ENCODE data around the gene SGSM1.

The SGSM1 gene

GRCh38 chr22:24809331-24809730, 3.3 kb downstream of the SGSM1 start:
- Histone ChIP-seq H3K4me3 (ENCODE audit: low read length) (no peak overlapping the region), H3K9me3 (ENCODE audit: control insufficient read depth, insufficient read depth, low read length) (no peaks in the 10 kb centered on the region), H3K36me3 (ENCODE audit: control insufficient read depth, insufficient read depth, low read length) (no peaks in the 10 kb centered on the region), H3K27me3 (ENCODE audit: control insufficient read depth, insufficient read depth, low read length) (no peaks in the 10 kb centered on the region), H3K27ac (ENCODE audit: low read length) (no peak overlapping the region), H3K4me1 (ENCODE audit: control insufficient read depth, insufficient read depth, low read length) (no peaks in the 10 kb centered on the region)
- no peak for DNase-seq (ENCODE audit: low read depth, low spot score)
- WGBS (ENCODE audit: insufficient coverage, insufficient read length): no CpG with 5 or more reads among the region's 2 CpGs

- H3K27me3 ChIP-seq (ENCODE audit: control insufficient read depth, insufficient read depth, low read length): no peaks in the 10 kb centered on the region
- DNase-seq (ENCODE audit: low read depth, low spot score): no peak
- no peak overlapping the region for H3K27ac ChIP-seq (ENCODE audit: low read length)
- H3K4me1 ChIP-seq (ENCODE audit: control insufficient read depth, insufficient read depth, low read length): no peaks in the 10 kb centered on the region
- H3K9me3 ChIP-seq (ENCODE audit: control insufficient read depth, insufficient read depth, low read length): no peaks in the 10 kb centered on the region
- no peaks in the 10 kb centered on the region; the same call in 1 of the 2 replicates for H3K36me3 ChIP-seq (ENCODE audit: control insufficient read depth, insufficient read depth, low read length)
- H3K4me3 ChIP-seq (ENCODE audit: low read length): no peak overlapping the region
- WGBS (ENCODE audit: insufficient coverage, insufficient read length): no CpG with 5 or more reads among the region's 14 CpGs
Measured at GRCh38 chr22:24810043-24810749, 4.2 kb downstream of the SGSM1 start.

- Histone ChIP-seq H3K27me3 (ENCODE audit: control insufficient read depth, insufficient read depth, low read length) (no peaks in the 10 kb centered on the region), H3K4me1 (ENCODE audit: control insufficient read depth, insufficient read depth, low read length) (no peaks in the 10 kb centered on the region), H3K4me3 (ENCODE audit: low read length) (no peak overlapping the region), H3K27ac (ENCODE audit: low read length) (no peak overlapping the region), H3K9me3 (ENCODE audit: control insufficient read depth, insufficient read depth, low read length) (no peaks in the 10 kb centered on the region), H3K36me3 (ENCODE audit: control insufficient read depth, insufficient read depth, low read length) (no peaks in the 10 kb centered on the region; the same call in 1 of the 2 replicates)
- no peak for DNase-seq (ENCODE audit: low read depth, low spot score)
- WGBS (ENCODE audit: insufficient coverage, insufficient read length): no CpG with 5 or more reads among the region's 13 CpGs
Measured at GRCh38 chr22:24812950-24813775, 7.2 kb downstream of the SGSM1 start.

DNA sequence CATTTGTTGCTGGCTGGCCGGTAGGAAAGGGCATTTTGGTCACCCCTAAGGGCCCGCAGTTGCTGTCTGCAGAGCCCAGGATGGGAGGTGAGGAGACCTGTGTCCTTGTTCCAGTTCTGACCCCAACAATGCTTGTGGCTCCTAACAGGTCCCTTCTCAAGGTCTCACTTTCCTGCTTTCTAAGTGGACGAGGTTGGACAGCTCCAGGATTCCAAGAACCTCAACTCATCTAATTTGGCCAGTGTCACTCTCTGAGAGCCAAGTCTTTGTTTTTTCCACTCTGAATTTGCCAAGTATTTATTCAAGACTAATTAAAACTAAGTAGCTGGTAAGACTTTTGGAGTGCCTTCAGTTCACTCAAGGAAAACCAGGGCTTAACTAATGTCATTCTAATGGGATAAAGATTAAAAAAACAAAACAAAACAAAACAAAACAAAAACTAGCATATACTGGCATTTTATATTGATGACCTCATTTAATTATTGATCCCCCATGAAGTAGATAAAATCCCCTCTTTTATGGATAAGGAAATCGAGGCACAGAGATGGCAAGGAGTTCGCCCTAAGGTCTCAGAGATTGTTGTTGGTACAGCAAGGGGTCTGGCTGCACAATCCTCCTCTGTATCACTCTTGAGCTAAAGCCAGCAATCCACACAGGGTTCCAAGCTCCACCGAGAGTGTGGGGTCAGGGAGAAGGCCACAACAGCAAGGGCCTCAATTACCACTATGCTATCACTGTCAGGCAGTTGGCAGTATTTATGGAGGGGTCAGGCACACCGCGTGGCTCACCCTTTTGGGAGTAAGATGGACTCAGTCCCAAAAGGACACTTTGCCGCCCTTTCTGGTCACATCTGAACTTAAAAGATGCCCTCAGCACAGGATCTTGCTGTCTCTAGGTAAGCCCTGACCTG, 8.1 kb downstream of the SGSM1 start:
- H3K27ac ChIP-seq (ENCODE audit: low read length): no peak overlapping the region
- no peaks in the 10 kb centered on the region for H3K9me3 ChIP-seq (ENCODE audit: control insufficient read depth, insufficient read depth, low read length)
- no peaks in the 10 kb centered on the region for H3K27me3 ChIP-seq (ENCODE audit: control insufficient read depth, insufficient read depth, low read length)
- H3K4me3 ChIP-seq (ENCODE audit: low read length): no peak overlapping the region
- no CpG with 5 or more reads among the region's 9 CpGs for WGBS (ENCODE audit: insufficient coverage, insufficient read length)
- no peaks in the 10 kb centered on the region for H3K4me1 ChIP-seq (ENCODE audit: control insufficient read depth, insufficient read depth, low read length)
- no peak for DNase-seq (ENCODE audit: low read depth, low spot score)
- no peaks in the 10 kb centered on the region; the same call in 1 of the 2 replicates for H3K36me3 ChIP-seq (ENCODE audit: control insufficient read depth, insufficient read depth, low read length)

DNA sequence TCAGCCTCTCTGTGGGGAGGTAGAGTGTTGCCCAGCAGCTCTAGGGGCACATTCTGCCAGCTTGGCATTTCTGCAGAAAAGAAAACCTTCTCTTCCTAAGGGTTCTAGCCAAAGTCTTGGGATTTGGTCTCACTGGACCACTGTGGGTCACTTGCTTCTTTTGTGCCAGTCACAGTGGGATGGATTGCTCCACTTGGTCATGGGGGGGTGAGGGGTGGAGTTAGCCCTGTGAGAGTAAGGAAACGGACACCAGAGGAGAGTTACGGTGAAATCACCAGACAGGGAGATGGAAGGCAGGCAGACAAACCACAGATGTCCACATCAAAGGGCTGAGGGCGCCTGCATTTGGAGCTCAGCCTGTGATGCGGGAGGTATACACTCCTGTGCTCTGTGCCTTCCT, 10.8 kb downstream of the SGSM1 start:
- no peaks in the 10 kb centered on the region for H3K4me1 ChIP-seq (ENCODE audit: control insufficient read depth, insufficient read depth, low read length)
- no peaks in the 10 kb centered on the region; the same call in 1 of the 2 replicates for H3K27me3 ChIP-seq (ENCODE audit: control insufficient read depth, insufficient read depth, low read length)
- no CpG with 5 or more reads among the region's 4 CpGs for WGBS (ENCODE audit: insufficient coverage, insufficient read length)
- no peak overlapping the region for H3K4me3 ChIP-seq (ENCODE audit: low read length)
- no peak for DNase-seq (ENCODE audit: low read depth, low spot score)
- H3K27ac ChIP-seq (ENCODE audit: low read length): no peak overlapping the region
- no peaks in the 10 kb centered on the region for H3K9me3 ChIP-seq (ENCODE audit: control insufficient read depth, insufficient read depth, low read length)
- no peaks in the 10 kb centered on the region; the same call in 1 of the 2 replicates for H3K36me3 ChIP-seq (ENCODE audit: control insufficient read depth, insufficient read depth, low read length)

DNA sequence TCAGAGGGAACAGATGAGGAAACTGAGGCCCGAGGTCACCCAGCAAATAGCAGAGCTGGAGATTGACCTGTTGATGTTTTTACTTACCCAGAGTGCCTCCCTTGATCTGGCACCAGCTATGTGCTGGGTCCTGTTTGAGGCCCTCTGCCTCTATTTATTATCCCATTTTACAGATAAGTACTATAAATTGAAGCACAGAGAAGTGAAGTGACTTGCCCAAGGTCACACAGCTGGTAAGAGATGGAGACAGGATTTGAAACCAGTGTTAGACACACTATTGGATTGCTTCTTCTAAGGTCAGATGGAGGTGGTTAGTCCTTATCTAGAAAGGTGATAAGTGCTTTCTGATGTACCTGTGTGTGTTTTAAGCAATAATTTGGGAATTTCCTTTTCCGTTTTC, 13.5 kb downstream of the SGSM1 start:
- H3K9me3 ChIP-seq (ENCODE audit: control insufficient read depth, insufficient read depth, low read length): no peaks in the 10 kb centered on the region

GRCh38 chr22:24819911-24820461, 14.0 kb downstream of the SGSM1 start:
- Histone ChIP-seq H3K9me3 (ENCODE audit: control insufficient read depth, insufficient read depth, low read length) (no peaks in the 10 kb centered on the region), H3K4me3 (ENCODE audit: low read length) (no peak overlapping the region; the same call in 1 of the 2 replicates), H3K27me3 (ENCODE audit: control insufficient read depth, insufficient read depth, low read length) (no peaks in the 10 kb centered on the region; the same call in 1 of the 2 replicates), H3K4me1 (ENCODE audit: control insufficient read depth, insufficient read depth, low read length) (no peaks in the 10 kb centered on the region), H3K36me3 (ENCODE audit: control insufficient read depth, insufficient read depth, low read length) (no peaks in the 10 kb centered on the region), H3K27ac (ENCODE audit: low read length) (no peak overlapping the region)
- no CpG with 5 or more reads among the region's 10 CpGs for WGBS (ENCODE audit: insufficient coverage, insufficient read length)
- no peak for DNase-seq (ENCODE audit: low read depth, low spot score)

More for the DNA sequence above, 13.5 kb downstream of the SGSM1 start:
- WGBS (ENCODE audit: insufficient coverage, insufficient read length): no CpG with 5 or more reads among the region's 2 CpGs
- Histone ChIP-seq H3K36me3 (ENCODE audit: control insufficient read depth, insufficient read depth, low read length) (no peaks in the 10 kb centered on the region; the same call in 1 of the 2 replicates), H3K27ac (ENCODE audit: low read length) (no peak overlapping the region), H3K27me3 (ENCODE audit: control insufficient read depth, insufficient read depth, low read length) (no peaks in the 10 kb centered on the region; the same call in 1 of the 2 replicates), H3K4me1 (ENCODE audit: control insufficient read depth, insufficient read depth, low read length) (no peaks in the 10 kb centered on the region), H3K4me3 (ENCODE audit: low read length) (no peak overlapping the region)
- DNase-seq (ENCODE audit: low read depth, low spot score): no peak

DNA sequence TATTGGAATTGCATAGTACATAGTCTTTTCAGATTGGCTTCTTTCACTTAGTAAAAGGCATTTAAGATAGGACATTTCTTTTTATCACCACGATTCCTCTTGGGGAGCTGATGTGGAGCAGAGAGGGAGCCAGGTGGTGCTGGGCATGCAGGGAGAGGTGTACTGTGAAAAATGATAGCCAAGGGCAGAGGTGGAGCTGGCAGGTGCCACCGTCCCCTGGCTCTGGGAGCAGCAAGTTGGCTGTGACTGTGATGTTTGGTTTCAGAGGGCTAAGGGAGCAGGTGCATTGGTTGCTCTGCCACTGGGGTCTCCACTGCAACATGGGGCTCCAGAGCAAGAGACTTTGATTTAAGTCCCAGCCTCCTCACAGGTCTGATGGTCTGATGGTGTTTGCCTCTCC, 16.5 kb downstream of the SGSM1 start:
- no peak for DNase-seq (ENCODE audit: low read depth, low spot score)
- WGBS (ENCODE audit: insufficient coverage, insufficient read length): no CpG with 5 or more reads among the region's 2 CpGs
- H3K27ac ChIP-seq (ENCODE audit: low read length): no peak overlapping the region
- H3K36me3 ChIP-seq (ENCODE audit: control insufficient read depth, insufficient read depth, low read length): no peaks in the 10 kb centered on the region
- no peaks in the 10 kb centered on the region for H3K4me1 ChIP-seq (ENCODE audit: control insufficient read depth, insufficient read depth, low read length)
- H3K4me3 ChIP-seq (ENCODE audit: low read length): no peak overlapping the region
- no peaks in the 10 kb centered on the region for H3K9me3 ChIP-seq (ENCODE audit: control insufficient read depth, insufficient read depth, low read length)
- no peaks in the 10 kb centered on the region; the same call in 1 of the 2 replicates for H3K27me3 ChIP-seq (ENCODE audit: control insufficient read depth, insufficient read depth, low read length)

DNA sequence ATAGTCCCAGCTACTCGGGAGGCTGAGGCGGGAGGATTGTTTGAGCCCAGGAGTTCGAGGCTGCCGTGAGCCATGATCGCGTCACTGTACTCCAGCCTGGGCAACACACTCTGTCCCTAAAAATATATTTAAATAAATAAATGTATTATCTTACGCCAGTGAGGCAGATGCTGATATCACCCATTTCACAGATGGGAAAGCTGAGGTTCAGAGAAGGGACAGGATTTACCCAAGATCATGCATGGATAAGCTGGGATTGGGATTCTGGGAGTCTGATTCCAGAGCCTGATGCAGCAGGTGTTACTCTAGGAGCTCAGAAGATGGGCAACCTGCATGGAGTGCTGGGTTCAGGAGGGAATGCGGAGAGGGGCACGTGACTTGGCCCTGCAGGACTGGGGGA, 17.8 kb downstream of the SGSM1 start:
- no CpG with 5 or more reads among the region's 9 CpGs for WGBS (ENCODE audit: insufficient coverage, insufficient read length)

More for the DNA sequence above, 17.8 kb downstream of the SGSM1 start:
- H3K27ac ChIP-seq (ENCODE audit: low read length): no peak overlapping the region
- H3K27me3 ChIP-seq (ENCODE audit: control insufficient read depth, insufficient read depth, low read length): no peaks in the 10 kb centered on the region; the same call in 1 of the 2 replicates
- H3K9me3 ChIP-seq (ENCODE audit: control insufficient read depth, insufficient read depth, low read length): no peaks in the 10 kb centered on the region
- H3K4me3 ChIP-seq (ENCODE audit: low read length): no peak overlapping the region
- no peaks in the 10 kb centered on the region for H3K4me1 ChIP-seq (ENCODE audit: control insufficient read depth, insufficient read depth, low read length)
- DNase-seq (ENCODE audit: low read depth, low spot score): no peak
- H3K36me3 ChIP-seq (ENCODE audit: control insufficient read depth, insufficient read depth, low read length): no peaks in the 10 kb centered on the region

Measured in iPS DF 6.9 (cell line).